ENCODE measurements around the gene KRT34.

GRCh38 chr17:41393826-41394225 is 11.7 kb upstream of the KRT34 start:
- TF ChIP-seq CTCF (IDR thresholded peaks at IDR 0.05; ENCODE audit: low read depth, low read length) (no peak), EZH2phosphoT487 (IDR thresholded peaks at IDR 0.05; ENCODE audit: low read depth) (no peak)
